Measurements from ENCODE around the gene MAPK4.
"Not testable (repeated sequence)": the region's sequence is repeated elsewhere in the genome, so short reads cannot be mapped to it uniquely, and the experiment has no call there.

The MAPK4 gene

GRCh38 chr18:50559752-50560680 is at the start of gene MAPK4:
Gene MAPK4 (plus strand): TSS chr18:50560087. CDS start chr18:50663959, 103,872 bp downstream.
- no peak for DNase-seq

- not testable (repeated sequence) for DNase-seq
Observed at GRCh38 chr18:50517277-50517676, 42.6 kb upstream of the MAPK4 start.

GRCh38 chr18:50518787-50519546 is 40.9 kb upstream of the MAPK4 start:
- DNase-seq = no peak

DNA sequence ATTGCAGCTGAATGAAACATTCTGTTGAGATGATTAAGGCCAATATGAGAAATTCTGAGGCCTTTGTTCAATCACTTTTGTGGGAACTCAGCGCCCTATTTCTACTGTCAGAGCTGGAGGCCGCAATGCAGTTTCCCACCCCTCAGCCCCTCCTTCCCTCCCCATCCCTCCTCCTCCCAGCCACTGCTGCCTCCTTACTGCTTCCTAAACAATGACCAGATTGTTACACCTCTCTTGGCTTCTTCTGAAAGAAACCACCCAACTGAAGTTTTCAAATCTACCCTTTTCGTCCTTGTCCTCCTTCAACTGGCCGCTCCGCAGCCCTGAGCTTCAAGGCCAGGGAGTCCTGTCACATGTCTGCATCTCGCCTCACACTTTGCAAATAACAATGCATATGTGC is 36.7 kb upstream of the MAPK4 start:
- no peak for DNase-seq

DNA sequence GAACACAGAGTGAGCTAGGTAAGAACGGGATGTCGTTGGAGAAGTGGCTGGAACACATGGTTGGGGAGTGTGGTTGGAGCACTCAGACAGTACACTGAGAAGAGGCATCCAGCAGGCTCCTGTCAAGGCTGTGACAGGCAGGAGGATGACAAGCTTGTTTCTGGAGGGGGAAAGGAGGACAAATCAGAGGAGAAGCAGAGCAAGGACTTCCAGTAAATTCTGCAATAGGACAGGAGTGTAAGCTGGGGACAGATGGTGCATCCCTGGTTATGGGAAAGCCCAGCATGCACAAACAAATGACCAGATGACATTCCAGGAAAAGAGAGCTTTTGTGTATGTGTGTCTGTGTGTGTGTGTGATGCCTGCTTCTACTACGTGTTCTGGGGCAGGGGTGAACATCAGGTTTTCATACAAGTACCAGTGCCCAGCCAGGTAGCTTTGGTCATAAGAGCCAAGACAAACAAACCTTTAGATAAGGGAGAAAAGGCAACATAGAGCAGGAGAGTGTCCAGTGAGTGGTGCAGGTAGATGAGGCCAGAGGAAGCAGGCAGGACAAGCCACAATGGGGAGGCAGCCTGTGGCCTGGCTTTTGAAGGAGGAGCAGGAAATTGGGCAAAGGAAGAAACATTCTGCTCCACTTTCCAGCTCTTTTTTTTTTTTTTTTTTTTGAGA is 32.1 kb upstream of the MAPK4 start:
- no peak for DNase-seq

DNA sequence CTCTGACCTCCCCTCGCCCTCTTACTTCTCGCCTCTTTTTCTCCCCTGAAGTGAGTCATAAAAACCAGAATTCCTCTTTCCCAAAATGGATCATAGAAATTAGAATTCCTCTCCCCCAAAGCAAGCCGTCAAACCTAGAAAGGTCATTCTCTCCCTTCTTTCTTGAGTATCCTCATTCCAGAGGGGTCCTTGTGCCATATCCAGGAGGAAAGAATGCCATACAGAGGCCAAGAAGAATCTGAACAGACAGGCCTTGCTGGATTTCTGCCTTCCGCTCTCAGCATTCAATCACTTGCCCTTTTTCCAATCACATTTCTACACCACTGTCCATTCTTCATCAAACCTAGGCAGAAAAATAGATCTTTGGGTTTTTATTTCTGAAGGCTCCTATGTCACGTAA is 31.1 kb upstream of the MAPK4 start:
- DNase-seq = no peak

- not testable (repeated sequence) for DNase-seq
Observed at GRCh38 chr18:50533822-50534221, 26.1 kb upstream of the MAPK4 start.

- not testable (repeated sequence) for DNase-seq
Observed at GRCh38 chr18:50544476-50544875, 15.4 kb upstream of the MAPK4 start.

DNA sequence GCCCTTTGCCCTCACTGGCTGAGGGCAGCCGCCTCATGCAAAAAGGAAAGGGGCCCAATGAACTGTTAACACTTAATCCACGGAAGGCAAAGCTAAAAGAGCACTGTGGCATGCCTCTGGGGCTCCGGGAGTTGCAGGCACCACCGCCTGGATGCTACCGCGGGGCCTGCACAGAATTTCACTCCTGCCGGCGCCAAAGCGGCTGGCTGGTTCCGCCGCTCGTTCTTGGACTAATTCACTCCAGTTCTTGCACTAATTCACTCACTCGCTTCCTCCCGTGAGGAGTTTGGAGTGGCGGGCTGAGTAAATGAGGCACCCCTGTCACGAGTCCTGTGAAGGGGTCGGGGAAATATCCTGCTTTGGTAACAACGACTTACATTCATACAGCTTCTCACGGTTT is 14.0 kb upstream of the MAPK4 start:
- no peak for DNase-seq

GRCh38 chr18:50548160-50548559 is 11.7 kb upstream of the MAPK4 start:
- DNase-seq = no peak

DNA sequence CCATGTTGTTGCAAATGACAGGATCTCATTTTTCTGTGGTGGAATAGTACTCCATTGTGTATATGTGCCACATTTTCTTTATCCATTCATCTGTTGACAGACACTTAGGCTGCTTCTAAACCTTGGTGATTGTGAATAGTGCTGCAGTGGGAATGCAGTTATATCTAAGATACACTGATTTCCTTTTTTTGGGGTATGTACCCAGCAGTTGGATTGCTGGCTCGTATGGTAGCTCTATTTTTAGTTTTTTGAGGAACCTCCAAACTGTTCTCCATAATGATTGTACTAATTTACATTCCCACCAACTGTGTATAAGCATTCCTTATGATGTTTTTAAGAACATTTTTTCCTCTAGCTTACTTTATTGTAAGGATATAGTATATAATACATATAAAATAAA is 8.2 kb upstream of the MAPK4 start:
- DNase-seq = not testable (repeated sequence)

DNA sequence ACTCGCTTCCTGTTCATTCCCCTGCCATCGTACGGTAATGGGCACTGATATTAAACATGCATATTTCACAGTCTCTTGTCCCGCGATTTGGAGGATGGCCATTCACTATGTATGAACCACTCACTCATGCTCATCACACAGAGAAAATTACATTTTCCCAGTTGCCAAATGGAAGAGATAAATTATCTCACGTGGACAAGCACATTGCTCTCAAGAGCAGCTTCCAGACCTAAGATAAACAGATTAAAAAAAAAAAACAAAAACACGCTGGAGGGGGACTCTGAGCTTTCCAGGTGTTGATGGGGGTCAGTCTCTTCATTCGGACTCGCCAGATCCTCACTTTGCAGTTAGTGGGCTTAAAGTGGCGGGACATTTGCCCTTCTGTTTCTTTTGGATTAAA is 1.7 kb upstream of the MAPK4 start:
- no peak for DNase-seq

GRCh38 chr18:50558948-50559751 is 737 bp upstream of the MAPK4 start:
- no peak for DNase-seq

DNA sequence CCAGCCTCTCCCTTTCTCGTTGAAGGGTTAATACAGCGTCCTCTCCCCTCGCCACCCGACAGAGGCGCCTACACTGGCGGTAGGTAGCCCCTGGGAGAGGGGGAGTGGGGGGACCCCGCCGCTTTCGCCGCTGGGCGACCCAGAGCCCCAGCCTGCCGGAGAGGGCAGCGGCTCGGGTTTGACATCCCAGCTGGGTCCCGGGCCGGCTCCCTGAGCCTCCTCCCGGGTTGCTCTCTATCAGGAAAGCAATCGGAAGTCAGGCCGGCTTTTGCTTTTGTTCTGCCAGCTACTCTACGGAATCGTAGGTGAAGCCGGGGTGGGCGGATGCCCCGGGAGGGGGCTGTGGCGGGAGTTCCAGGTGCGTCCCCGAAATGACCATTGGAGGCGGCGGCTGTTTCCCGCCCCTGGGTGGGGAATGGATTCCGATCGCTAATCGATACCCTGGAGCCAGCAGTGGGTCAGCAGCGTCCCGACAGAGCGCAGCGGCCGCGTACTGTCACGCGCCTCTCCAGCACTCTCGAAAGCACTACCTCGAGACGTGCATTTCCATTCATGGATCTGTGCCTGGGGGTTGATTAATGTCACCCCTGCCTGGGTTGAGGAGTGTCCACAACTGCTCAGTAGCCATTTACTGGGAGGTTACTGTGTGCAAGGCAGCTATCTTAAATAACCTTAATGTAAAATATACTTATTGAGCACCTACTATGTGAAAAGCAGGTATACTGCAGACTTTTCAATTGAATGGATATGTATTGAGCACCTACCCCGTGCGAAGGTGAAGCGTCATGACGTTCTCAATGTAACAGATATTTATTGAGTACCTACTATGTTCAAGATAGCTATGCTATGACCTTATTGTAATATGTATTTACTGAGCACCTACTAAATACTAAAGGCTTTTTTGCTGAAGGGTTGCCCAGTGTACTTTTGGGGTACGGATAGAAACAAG is 1.1 kb downstream of the MAPK4 start:
- no peak for DNase-seq

DNA sequence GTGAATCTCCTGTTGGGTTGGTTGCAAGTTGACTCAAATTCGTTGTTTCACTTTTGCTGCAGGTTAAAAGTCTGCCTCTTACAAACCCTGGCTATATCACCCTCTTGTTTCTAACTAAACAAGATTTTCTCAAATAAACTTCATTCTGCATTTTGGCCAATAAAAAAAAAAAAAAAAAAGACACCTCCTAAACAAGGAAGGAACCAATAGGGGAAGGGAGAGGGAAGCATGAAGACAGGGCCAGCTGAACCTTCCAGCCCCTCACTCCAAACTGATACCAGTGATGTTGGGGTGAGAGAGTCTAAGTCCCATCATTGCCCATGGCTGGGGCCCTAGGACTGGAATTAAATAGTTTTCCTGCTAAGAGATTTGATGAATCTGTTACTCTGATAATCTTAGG is 2.4 kb downstream of the MAPK4 start:
- not testable (repeated sequence) for DNase-seq

DNA sequence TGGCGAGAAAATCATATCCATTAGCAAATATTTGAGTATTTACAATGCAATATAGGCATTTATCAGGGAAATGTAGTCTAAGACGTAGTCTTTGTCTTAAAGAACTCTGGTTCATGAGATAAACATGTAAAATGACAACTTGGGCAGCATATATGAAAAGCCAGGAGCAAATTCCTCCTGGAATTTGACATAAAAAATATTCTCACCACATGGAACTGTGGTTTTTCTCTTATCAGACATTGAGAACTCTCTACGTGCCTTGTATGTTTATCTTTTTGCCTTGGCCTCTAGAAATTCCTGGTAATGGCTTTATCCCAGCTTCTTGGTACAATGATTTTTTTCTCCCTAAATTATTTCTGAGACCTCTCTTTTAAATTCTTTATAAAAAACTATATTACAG is 2.8 kb downstream of the MAPK4 start:
- DNase-seq = no peak

- DNase-seq = no peak
Observed at GRCh38 chr18:50563376-50563775, 3.5 kb downstream of the MAPK4 start.

- no peak for DNase-seq
Observed at GRCh38 chr18:50569930-50570329, 10.0 kb downstream of the MAPK4 start.

GRCh38 chr18:50571606-50572005 is 11.7 kb downstream of the MAPK4 start:
- DNase-seq = no peak

DNA sequence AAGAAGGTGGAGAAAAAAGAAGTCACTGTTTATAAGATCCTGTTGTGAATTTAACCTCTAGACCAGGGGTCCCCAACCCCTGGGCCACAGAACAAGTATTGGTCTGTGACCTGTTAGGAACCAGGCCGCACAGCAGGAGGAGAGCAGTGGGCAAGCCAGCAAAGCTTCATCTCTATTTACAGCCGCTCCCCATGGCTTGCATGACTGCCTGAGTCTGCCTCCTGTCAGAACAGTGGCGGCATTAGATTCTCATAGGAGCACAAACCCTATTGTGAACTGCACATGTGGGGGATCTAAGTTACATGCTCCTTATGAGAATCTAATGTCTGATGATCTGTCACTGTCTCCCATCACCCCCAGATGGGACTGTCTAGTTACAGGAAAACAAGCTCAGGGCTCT is 13.3 kb downstream of the MAPK4 start:
- not testable (repeated sequence) for DNase-seq

GRCh38 chr18:50573679-50574078 is 13.8 kb downstream of the MAPK4 start:
- DNase-seq = no peak
